ENCODE measurements around the gene FAM222A.

Gene FAM222A

DNA sequence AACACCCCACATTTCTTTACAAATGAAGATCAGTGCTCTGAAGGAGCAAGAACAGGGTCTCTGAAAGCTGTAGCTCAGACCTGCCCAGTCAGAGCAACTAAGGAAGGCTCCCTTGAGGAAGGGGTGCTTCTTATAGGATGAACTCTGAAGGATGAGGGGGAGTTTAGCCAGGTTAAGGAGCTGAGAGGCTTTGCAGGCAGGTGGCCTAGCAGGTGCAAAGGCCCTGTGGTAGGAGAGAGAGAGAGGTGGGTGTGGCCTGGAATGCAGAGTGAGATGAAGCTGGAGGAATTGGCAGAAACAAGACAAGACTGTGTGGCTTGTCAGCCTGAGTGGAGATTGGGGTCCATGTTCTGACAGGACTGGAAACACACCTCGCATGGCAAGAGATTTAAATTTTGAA lies 20.5 kb upstream of the FAM222A start:
- Histone ChIP-seq H3K27ac (ENCODE audit: extremely low read depth, low read depth, low read length) (no peak overlapping the region), H3K4me3 (ENCODE audit: low read depth, low read length) (no peak overlapping the region), H3K9me3 (ENCODE audit: control insufficient read depth, insufficient read depth, low read depth, low read length) (no peaks in the 10 kb centered on the region), H3K4me1 (ENCODE audit: control insufficient read depth, insufficient read depth, low read length) (peaks cover 6% of the 10 kb centered on the region; the same call in 1 of the 2 replicates), H3K36me3 (ENCODE audit: control insufficient read depth in 2 of 2, insufficient read depth in 1 of 2, low read length in 2 of 2) (no peaks in the 10 kb centered on the region)
- POLR2A ChIA-PET, result no interaction called here
- TF ChIP-seq ZNF10 (tag by site-specific recombination; IDR thresholded peaks at IDR 0.05) (no peak), KLF9 (tag by site-specific recombination; IDR thresholded peaks at IDR 0.05; ENCODE audit: low read depth) (peak; percentile 43; the same call in 1 of the 2 replicates), ZNF274 (IDR thresholded peaks at IDR 0.05; ENCODE audit: low read length) (no peak), ZNF274 (tag by site-specific recombination; IDR thresholded peaks at IDR 0.05; ENCODE audit: borderline replicate concordance) (no peak), KLF1 (tag by site-specific recombination; IDR thresholded peaks at IDR 0.05) (no peak), ZNF623 (tag by site-specific recombination; IDR thresholded peaks at IDR 0.05) (peak; percentile 96), FEZF1 (tag by site-specific recombination; IDR thresholded peaks at IDR 0.05) (no peak), ZNF768 (tag by site-specific recombination; IDR thresholded peaks at IDR 0.05) (no peak), ZNF654 (tag by site-specific recombination; IDR thresholded peaks at IDR 0.05; ENCODE audit: low read depth) (no peak), REPIN1 (tag by site-specific recombination; IDR thresholded peaks at IDR 0.05; ENCODE audit: low read depth) (no peak), ZNF561 (tag by site-specific recombination; IDR thresholded peaks at IDR 0.05; ENCODE audit: borderline replicate concordance) (no peak), ZNF792 (tag by site-specific recombination; IDR thresholded peaks at IDR 0.05) (no peak), ZNF600 (tag by site-specific recombination; IDR thresholded peaks at IDR 0.05) (no peak)
- TF ChIP-seq, protein P1, sequence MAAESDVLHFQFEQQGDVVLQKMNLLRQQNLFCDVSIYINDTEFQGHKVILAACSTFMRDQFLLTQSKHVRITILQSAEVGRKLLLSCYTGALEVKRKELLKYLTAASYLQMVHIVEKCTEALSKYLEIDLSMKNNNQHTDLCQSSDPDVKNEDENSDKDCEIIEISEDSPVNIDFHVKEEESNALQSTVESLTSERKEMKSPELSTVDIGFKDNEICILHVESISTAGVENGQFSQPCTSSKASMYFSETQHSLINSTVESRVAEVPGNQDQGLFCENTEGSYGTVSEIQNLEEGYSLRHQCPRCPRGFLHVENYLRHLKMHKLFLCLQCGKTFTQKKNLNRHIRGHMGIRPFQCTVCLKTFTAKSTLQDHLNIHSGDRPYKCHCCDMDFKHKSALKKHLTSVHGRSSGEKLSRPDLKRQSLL (tag by site-specific recombination; IDR thresholded peaks at IDR 0.05), result no peak
- TF ChIP-seq, protein P2, sequence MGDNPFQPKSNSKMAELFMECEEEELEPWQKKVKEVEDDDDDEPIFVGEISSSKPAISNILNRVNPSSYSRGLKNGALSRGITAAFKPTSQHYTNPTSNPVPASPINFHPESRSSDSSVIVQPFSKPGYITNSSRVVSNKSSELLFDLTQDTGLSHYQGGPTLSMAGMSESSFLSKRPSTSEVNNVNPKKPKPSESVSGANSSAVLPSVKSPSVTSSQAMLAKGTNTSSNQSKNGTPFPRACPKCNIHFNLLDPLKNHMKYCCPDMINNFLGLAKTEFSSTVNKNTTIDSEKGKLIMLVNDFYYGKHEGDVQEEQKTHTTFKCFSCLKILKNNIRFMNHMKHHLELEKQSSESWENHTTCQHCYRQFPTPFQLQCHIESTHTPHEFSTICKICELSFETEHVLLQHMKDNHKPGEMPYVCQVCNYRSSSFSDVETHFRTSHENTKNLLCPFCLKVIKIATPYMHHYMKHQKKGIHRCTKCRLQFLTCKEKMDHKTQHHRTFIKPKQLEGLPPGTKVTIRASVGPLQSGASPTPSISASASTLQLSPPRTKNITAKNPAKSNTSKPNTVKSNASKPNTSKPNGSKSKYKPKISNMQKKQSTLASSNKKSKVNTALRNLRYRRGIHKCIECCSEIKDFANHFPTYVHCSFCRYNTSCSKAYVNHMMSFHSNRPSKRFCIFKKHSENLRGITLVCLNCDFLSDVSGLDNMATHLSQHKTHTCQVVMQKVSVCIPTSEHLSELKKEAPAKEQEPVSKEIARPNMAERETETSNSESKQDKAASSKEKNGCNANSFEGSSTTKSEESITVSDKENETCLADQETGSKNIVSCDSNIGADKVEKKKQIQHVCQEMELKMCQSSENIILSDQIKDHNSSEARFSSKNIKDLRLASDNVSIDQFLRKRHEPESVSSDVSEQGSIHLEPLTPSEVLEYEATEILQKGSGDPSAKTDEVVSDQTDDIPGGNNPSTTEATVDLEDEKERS (tag by site-specific recombination; IDR thresholded peaks at IDR 0.05), result no peak
- TF ChIP-seq, protein P3, sequence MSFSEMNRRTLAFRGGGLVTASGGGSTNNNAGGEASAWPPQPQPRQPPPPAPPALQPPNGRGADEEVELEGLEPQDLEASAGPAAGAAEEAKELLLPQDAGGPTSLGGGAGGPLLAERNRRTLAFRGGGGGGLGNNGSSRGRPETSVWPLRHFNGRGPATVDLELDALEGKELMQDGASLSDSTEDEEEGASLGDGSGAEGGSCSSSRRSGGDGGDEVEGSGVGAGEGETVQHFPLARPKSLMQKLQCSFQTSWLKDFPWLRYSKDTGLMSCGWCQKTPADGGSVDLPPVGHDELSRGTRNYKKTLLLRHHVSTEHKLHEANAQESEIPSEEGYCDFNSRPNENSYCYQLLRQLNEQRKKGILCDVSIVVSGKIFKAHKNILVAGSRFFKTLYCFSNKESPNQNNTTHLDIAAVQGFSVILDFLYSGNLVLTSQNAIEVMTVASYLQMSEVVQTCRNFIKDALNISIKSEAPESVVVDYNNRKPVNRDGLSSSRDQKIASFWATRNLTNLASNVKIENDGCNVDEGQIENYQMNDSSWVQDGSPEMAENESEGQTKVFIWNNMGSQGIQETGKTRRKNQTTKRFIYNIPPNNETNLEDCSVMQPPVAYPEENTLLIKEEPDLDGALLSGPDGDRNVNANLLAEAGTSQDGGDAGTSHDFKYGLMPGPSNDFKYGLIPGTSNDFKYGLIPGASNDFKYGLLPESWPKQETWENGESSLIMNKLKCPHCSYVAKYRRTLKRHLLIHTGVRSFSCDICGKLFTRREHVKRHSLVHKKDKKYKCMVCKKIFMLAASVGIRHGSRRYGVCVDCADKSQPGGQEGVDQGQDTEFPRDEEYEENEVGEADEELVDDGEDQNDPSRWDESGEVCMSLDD (tag by site-specific recombination; IDR thresholded peaks at IDR 0.05), result no peak
- CTCF ChIA-PET, result interaction anchor here (1.8 kb wide), 1 partner anchor 82 kb away, joined by 5 read pairs; no protein-coding TSS in a partner anchor

DNA sequence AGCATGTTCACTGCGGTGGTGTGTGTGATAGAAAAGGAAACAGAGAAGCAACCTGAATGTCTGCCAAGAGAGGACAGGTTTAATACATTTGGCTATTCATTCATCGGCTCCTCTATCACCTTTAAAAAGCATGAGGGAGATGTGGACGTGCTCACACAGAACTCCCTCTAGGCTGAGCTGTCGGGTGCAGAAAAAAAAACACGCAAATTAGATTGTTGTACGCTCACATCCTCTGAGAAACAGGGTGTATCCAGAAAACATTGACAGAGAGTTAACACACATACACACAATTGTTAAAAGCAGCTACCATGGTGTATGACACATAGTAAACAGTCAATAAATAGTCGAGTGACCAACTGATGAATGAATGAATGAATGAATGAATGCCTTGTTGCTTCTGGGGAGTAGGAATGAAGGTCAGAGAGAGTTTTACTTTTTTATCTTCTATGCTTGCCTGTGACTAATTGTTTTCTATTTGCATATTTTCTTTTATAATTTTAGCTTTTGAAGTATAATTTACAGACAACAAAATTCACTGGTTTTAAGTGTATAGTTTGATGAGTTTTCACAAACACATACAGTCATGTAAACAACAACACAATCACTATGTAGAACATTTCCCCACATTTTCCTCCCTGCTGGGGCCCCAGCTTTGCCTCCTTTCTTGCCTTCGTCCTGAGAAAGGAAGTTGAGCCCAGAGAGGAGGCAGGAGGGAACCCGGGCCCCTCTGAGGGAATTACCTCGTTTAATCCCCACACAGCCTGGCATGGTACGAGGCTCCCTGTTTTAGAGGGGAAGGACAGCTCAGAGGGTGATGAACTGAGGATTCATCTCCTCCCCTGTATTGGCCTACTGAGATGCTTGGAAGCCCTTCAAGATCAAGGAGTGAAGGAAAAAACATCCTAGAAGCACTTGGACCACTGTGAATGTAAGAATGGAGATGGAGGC lies 19.7 kb upstream of the FAM222A start:
- TF ChIP-seq, protein P4, sequence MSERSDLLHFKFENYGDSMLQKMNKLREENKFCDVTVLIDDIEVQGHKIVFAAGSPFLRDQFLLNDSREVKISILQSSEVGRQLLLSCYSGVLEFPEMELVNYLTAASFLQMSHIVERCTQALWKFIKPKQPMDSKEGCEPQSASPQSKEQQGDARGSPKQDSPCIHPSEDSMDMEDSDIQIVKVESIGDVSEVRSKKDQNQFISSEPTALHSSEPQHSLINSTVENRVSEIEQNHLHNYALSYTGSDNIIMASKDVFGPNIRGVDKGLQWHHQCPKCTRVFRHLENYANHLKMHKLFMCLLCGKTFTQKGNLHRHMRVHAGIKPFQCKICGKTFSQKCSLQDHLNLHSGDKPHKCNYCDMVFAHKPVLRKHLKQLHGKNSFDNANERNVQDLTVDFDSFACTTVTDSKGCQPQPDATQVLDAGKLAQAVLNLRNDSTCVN (tag by site-specific recombination; optimal IDR thresholded peaks at IDR 0.05), result no peak
- TF ChIP-seq ZNF24 (tag by site-specific recombination; IDR thresholded peaks at IDR 0.05), result 0 out of 2 replicates have a peak, but pooled peaks have one; percentile 42
- TF ChIP-seq ZBTB17 (tag by site-specific recombination; IDR thresholded peaks at IDR 0.05), result 0 out of 2 replicates have a peak, but pooled peaks have one; percentile 20
- TF ChIP-seq ZNF175 (tag by site-specific recombination; IDR thresholded peaks at IDR 0.05), result no peak
- TF ChIP-seq, protein P5, sequence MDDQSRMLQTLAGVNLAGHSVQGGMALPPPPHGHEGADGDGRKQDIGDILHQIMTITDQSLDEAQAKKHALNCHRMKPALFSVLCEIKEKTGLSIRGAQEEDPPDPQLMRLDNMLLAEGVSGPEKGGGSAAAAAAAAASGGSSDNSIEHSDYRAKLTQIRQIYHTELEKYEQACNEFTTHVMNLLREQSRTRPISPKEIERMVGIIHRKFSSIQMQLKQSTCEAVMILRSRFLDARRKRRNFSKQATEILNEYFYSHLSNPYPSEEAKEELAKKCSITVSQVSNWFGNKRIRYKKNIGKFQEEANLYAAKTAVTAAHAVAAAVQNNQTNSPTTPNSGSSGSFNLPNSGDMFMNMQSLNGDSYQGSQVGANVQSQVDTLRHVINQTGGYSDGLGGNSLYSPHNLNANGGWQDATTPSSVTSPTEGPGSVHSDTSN (CRISPR knock-in tag; IDR thresholded peaks at IDR 0.05), result no peak
- ChIA-PET CTCF (interaction anchor here (0.6 to 1.3 kb wide), 2 partner anchors 96 to 300 kb away, joined by 3 read pairs; no protein-coding TSS in a partner anchor), POLR2A (no interaction called here)
- no peaks in the 10 kb centered on the region for H3K9me3 ChIP-seq (ENCODE audit: control insufficient read depth, insufficient read depth, low read depth, low read length)
- no peak overlapping the region for H3K4me3 ChIP-seq (ENCODE audit: low read depth, low read length)
- no peaks in the 10 kb centered on the region for H3K36me3 ChIP-seq (ENCODE audit: control insufficient read depth in 2 of 2, insufficient read depth in 1 of 2, low read length in 2 of 2)
- peaks cover 6% of the 10 kb centered on the region; the same call in 1 of the 2 replicates for H3K4me1 ChIP-seq (ENCODE audit: control insufficient read depth, insufficient read depth, low read length)
- no peak overlapping the region for H3K27ac ChIP-seq (ENCODE audit: extremely low read depth, low read depth, low read length)

Data from HEK293 (cell line).